K562 (cell line): ENCODE data around the gene PPTC7. TPM values are rescaled to one million over a fixed set of nuclear protein-coding genes. Genes with fewer than 3 reads are reported as not detected.

Experiments
- HDGF ChIP-seq: fragments of 450-650 bp; IDR thresholded peaks from 2 replicates; pipeline ENCODE4 v1.6.1; 2016
- PHF8 ChIP-seq: fragments of 200-600 bp; sonication (generic); IDR thresholded peaks from 2 replicates; pipeline ENCODE4 v1.6.1; 2012; ENCODE audit warnings: mixed run types, mild to moderate bottlenecking, inconsistent platforms, low read length, moderate library complexity, borderline replicate concordance
- POLR2A ChIP-seq: fragments of 450-650 bp; conservative IDR thresholded peaks from 2 replicates; pipeline ENCODE4 v1.6.1; 2016
- polyA plus RNA-seq, 8 experiments: library from polyadenylated mRNA; depleted of rRNA in 4 of 8; stranded (reverse) in 5 of 8; unstranded in 3 of 8; fragments of >200 nt; fragmentation: Nextera tagmentation in 2 of 8; fragmentation: Illumina TruSeq in 1 of 8; extraction: Ambion mirVana in 2 of 8; extraction: Trizol in 1 of 8; gene quantifications; 2 replicates each; pipeline versions ENCODE4 v1.2.1 to v1.2.3, GENCODE V29; 2011 to 2014; ENCODE audit warnings: inconsistent platforms in 1 of 8, missing spikeins in 1 of 8
- total RNA-seq, 7 experiments: library from RNA; depleted of rRNA in 6 of 7; stranded (reverse); fragments of >200 nt in 6 of 7; fragmentation: Illumina TruSeq in 2 of 7; extraction: Trizol in 2 of 7; gene quantifications; 2 replicates each; pipeline versions ENCODE4 v1.2.1 to v1.2.3, GENCODE V29; 2011 to 2021; ENCODE audit warnings: low replicate concordance in 1 of 7
- TF ChIP-seq, protein P1 (sequence below): fragments of 450-650 bp; IDR thresholded peaks from 2 replicates; pipeline ENCODE4 v1.6.1; 2016; ENCODE audit warnings: mild to moderate bottlenecking, moderate library complexity
- TF ChIP-seq, protein P2 (sequence below), 2 experiments: fragments of 450-650 bp; formaldehyde crosslinking in 1 of 2; IDR thresholded peaks; 2 replicates each; pipeline versions ENCODE4 v1.4.0 to v1.6.1; 2014 to 2020; ENCODE audit warnings: mild to moderate bottlenecking in 2 of 2, borderline replicate concordance in 1 of 2, low read depth in 1 of 2

Gene PPTC7
- total and polyA plus RNA-seq, 9 of the 15 experiments (the other 6 are each of a cell fraction or from before 2014, with no cell fraction given) = 2.6 to 23.1 (median 11.9) TPM

DNA sequence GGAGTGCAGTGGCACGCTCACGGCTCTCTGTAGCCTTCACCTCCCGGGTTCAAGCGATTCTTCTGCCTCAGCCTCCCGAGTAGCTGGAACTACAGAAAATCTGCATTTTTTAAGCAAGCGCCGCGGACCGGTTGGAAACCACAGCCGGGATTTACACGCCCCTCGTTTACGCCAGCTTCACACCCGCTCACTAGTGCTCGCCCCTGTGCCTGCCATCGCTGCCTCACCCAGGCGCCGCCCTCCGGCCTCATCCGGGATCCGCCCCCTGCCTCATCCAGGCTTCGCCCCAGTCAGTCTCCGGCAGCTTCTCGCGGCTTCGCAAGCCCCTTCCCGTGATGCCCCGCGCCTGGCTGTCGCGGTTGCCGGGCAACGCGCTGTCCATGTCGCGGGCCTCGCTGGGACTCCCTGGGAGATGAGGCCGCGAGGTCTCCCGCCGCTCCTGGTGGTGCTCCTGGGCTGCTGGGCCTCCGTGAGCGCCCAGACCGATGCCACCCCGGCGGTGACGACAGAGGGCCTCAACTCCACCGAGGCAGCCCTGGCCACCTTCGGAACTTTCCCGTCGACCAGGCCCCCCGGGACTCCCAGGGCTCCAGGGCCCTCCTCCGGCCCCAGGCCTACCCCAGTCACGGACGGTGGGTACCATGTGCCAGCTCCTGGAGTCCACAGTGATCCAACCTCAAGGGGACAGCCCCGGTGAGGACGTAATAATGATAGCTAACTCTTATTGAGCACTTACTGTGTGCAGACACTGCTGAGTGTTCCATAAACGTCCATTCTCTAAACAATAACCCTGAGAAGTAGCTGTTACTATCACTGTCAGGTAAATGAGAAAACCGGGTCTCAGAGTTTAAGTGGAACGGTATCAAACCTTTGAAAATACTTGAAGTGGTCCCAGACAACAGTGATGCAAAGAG is 30.9 kb upstream of the PPTC7 start, which contains the start of gene TCTN1 (continued):
- TF ChIP-seq, protein P1, sequence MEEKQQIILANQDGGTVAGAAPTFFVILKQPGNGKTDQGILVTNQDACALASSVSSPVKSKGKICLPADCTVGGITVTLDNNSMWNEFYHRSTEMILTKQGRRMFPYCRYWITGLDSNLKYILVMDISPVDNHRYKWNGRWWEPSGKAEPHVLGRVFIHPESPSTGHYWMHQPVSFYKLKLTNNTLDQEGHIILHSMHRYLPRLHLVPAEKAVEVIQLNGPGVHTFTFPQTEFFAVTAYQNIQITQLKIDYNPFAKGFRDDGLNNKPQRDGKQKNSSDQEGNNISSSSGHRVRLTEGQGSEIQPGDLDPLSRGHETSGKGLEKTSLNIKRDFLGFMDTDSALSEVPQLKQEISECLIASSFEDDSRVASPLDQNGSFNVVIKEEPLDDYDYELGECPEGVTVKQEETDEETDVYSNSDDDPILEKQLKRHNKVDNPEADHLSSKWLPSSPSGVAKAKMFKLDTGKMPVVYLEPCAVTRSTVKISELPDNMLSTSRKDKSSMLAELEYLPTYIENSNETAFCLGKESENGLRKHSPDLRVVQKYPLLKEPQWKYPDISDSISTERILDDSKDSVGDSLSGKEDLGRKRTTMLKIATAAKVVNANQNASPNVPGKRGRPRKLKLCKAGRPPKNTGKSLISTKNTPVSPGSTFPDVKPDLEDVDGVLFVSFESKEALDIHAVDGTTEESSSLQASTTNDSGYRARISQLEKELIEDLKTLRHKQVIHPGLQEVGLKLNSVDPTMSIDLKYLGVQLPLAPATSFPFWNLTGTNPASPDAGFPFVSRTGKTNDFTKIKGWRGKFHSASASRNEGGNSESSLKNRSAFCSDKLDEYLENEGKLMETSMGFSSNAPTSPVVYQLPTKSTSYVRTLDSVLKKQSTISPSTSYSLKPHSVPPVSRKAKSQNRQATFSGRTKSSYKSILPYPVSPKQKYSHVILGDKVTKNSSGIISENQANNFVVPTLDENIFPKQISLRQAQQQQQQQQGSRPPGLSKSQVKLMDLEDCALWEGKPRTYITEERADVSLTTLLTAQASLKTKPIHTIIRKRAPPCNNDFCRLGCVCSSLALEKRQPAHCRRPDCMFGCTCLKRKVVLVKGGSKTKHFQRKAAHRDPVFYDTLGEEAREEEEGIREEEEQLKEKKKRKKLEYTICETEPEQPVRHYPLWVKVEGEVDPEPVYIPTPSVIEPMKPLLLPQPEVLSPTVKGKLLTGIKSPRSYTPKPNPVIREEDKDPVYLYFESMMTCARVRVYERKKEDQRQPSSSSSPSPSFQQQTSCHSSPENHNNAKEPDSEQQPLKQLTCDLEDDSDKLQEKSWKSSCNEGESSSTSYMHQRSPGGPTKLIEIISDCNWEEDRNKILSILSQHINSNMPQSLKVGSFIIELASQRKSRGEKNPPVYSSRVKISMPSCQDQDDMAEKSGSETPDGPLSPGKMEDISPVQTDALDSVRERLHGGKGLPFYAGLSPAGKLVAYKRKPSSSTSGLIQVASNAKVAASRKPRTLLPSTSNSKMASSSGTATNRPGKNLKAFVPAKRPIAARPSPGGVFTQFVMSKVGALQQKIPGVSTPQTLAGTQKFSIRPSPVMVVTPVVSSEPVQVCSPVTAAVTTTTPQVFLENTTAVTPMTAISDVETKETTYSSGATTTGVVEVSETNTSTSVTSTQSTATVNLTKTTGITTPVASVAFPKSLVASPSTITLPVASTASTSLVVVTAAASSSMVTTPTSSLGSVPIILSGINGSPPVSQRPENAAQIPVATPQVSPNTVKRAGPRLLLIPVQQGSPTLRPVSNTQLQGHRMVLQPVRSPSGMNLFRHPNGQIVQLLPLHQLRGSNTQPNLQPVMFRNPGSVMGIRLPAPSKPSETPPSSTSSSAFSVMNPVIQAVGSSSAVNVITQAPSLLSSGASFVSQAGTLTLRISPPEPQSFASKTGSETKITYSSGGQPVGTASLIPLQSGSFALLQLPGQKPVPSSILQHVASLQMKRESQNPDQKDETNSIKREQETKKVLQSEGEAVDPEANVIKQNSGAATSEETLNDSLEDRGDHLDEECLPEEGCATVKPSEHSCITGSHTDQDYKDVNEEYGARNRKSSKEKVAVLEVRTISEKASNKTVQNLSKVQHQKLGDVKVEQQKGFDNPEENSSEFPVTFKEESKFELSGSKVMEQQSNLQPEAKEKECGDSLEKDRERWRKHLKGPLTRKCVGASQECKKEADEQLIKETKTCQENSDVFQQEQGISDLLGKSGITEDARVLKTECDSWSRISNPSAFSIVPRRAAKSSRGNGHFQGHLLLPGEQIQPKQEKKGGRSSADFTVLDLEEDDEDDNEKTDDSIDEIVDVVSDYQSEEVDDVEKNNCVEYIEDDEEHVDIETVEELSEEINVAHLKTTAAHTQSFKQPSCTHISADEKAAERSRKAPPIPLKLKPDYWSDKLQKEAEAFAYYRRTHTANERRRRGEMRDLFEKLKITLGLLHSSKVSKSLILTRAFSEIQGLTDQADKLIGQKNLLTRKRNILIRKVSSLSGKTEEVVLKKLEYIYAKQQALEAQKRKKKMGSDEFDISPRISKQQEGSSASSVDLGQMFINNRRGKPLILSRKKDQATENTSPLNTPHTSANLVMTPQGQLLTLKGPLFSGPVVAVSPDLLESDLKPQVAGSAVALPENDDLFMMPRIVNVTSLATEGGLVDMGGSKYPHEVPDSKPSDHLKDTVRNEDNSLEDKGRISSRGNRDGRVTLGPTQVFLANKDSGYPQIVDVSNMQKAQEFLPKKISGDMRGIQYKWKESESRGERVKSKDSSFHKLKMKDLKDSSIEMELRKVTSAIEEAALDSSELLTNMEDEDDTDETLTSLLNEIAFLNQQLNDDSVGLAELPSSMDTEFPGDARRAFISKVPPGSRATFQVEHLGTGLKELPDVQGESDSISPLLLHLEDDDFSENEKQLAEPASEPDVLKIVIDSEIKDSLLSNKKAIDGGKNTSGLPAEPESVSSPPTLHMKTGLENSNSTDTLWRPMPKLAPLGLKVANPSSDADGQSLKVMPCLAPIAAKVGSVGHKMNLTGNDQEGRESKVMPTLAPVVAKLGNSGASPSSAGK = peak; percentile 66
- TF ChIP-seq HDGF (no peak), PHF8 (peak; percentile 78; the same call in 1 of the 2 replicates), POLR2A (peak; percentile 83)
- TF ChIP-seq, protein P2, sequence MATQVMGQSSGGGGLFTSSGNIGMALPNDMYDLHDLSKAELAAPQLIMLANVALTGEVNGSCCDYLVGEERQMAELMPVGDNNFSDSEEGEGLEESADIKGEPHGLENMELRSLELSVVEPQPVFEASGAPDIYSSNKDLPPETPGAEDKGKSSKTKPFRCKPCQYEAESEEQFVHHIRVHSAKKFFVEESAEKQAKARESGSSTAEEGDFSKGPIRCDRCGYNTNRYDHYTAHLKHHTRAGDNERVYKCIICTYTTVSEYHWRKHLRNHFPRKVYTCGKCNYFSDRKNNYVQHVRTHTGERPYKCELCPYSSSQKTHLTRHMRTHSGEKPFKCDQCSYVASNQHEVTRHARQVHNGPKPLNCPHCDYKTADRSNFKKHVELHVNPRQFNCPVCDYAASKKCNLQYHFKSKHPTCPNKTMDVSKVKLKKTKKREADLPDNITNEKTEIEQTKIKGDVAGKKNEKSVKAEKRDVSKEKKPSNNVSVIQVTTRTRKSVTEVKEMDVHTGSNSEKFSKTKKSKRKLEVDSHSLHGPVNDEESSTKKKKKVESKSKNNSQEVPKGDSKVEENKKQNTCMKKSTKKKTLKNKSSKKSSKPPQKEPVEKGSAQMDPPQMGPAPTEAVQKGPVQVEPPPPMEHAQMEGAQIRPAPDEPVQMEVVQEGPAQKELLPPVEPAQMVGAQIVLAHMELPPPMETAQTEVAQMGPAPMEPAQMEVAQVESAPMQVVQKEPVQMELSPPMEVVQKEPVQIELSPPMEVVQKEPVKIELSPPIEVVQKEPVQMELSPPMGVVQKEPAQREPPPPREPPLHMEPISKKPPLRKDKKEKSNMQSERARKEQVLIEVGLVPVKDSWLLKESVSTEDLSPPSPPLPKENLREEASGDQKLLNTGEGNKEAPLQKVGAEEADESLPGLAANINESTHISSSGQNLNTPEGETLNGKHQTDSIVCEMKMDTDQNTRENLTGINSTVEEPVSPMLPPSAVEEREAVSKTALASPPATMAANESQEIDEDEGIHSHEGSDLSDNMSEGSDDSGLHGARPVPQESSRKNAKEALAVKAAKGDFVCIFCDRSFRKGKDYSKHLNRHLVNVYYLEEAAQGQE (IDR thresholded peaks at IDR 0.05; ENCODE audit: borderline replicate concordance) = peak; percentile 44; the same call in 1 of the 2 replicates
- TF ChIP-seq, protein P2 (CRISPR knock-in tag; IDR thresholded peaks at IDR 0.05; ENCODE audit: low read depth) = peak; percentile 50; the same call in 1 of the 2 replicates
